ENCODE measurements around the gene DUSP1. TPM values are rescaled to one million over a fixed set of nuclear protein-coding genes. Genes with fewer than 3 reads are reported as not detected.
A peak's percentile ranks its signal among the peaks of the same experiment; 100 is the strongest.

The DUSP1 gene
- total and polyA plus RNA-seq, 2 donors (not counting 3 experiments of a cell fraction or from before 2014, with no cell fraction given): 36.1 to 196 TPM

- H3K36me3 ChIP-seq (ENCODE audit: control insufficient read depth in 2 of 2, extremely low read depth in 1 of 2, insufficient read depth in 2 of 2, low read length in 2 of 2): no peaks in the 10 kb centered on the region
- H3K4me2 ChIP-seq (ENCODE audit: insufficient read depth, low read length): no peak overlapping the region
- ChIA-PET POLR2A (no interaction called here), CTCF (interaction anchor here (1.0 to 4.5 kb wide), 2 partner anchors 22 to 79 kb away, joined by 5 to 44 read pairs; partner anchors contain the start of gene DUSP1)
- no peak for DNase-seq (ENCODE audit: low read depth, low spot score)
- H3K4me1 ChIP-seq (ENCODE audit: control insufficient read depth, extremely low read depth, insufficient read depth, low read length): peaks cover 52% of the 10 kb centered on the region
- H3K27ac ChIP-seq (ENCODE audit: insufficient read depth, low read depth, low read length): peak overlapping the region; percentile 76
- no peaks in the 10 kb centered on the region for H3K79me2 ChIP-seq (ENCODE audit: control insufficient read depth, insufficient read depth, low read length)
- no peak overlapping the region for H2AFZ ChIP-seq (ENCODE audit: low read depth, low read length)
- dilution Hi-C loops (cut with MboI; ENCODE audit: extremely low pct_ligation_motif_present, low sequenced_read_pairs): no loop called here
- intact Hi-C loops (cut with micrococcal nuclease): loop anchor here (2.0 kb wide), 2 partner anchors 65 to 77 kb away; no protein-coding TSS in a partner anchor
- TF ChIP-seq GATA2 (IDR thresholded peaks at IDR 0.05; ENCODE audit: insufficient read depth, insufficient read length, low read depth, low read length) (no peak), POLR2AphosphoS5 (IDR thresholded peaks at IDR 0.05; ENCODE audit: insufficient read depth, low read depth, low read length) (no peak), JUN (IDR thresholded peaks at IDR 0.05; ENCODE audit: borderline replicate concordance, insufficient read depth, insufficient read length, low read depth) (no peak), POLR2A (IDR thresholded peaks at IDR 0.05; ENCODE audit: low read depth, low read length) (no peak), EZH2 (IDR thresholded peaks at IDR 0.05; ENCODE audit: borderline replicate concordance, low read depth, low read length, severe bottlenecking) (no peak), MAX (IDR thresholded peaks at IDR 0.05; ENCODE audit: insufficient read depth, insufficient read length) (no peak), CTCF (IDR thresholded peaks at IDR 0.05; ENCODE audit: extremely low read depth in 1 of 2, insufficient read depth in 1 of 2, low read depth in 1 of 2, low read length in 2 of 2) (no peak), FOS (IDR thresholded peaks at IDR 0.05; ENCODE audit: borderline replicate concordance, insufficient read depth, low read length) (no peak), MYC (IDR thresholded peaks at IDR 0.05; ENCODE audit: low read depth, low read length) (no peak)
- no peaks in the 10 kb centered on the region for H3K9me3 ChIP-seq (replicated peaks; ENCODE audit: control insufficient read depth, insufficient read depth, low read length)
- no TSS peak for BruUV-seq (replicated peaks)
- H3K27me3 ChIP-seq (ENCODE audit: control insufficient read depth in 2 of 2, insufficient read depth in 2 of 2, low read length in 2 of 2): no peaks in the 10 kb centered on the region
- H3K9me1 ChIP-seq (replicated peaks; ENCODE audit: control insufficient read depth, extremely low read depth, insufficient read depth, low read length): no peaks in the 10 kb centered on the region
- H4K20me1 ChIP-seq (replicated peaks; ENCODE audit: control insufficient read depth, extremely low read depth, insufficient read depth, low read length): no peaks in the 10 kb centered on the region
- no peak overlapping the region for H3K9ac ChIP-seq (replicated peaks; ENCODE audit: extremely low read depth, insufficient read depth, low read length)
- peak; percentile 50 for FAIRE-seq
- H3K4me3 ChIP-seq (replicated peaks in 1 of 3; ENCODE audit: insufficient read depth in 1 of 3, low read depth in 1 of 3, low read length in 3 of 3): no peak overlapping the region
Observed at GRCh38 chr5:172793577-172794488, 22.8 kb upstream of the DUSP1 start.
